Transverse colon (tissue), 1 donor: Measurements from ENCODE around the gene AIPL1.

Source experiments
- EP300 ChIP-seq: sonication (generic); formaldehyde crosslinking; IDR thresholded peaks from one replicate; pipeline ENCODE4 v1.6.1; 2017; ENCODE audit warnings: antibody characterized with exemption, low read depth
- POLR2A ChIP-seq: fragments of 450-650 bp; IDR thresholded peaks from one replicate; pipeline ENCODE4 v1.6.1; 2016; ENCODE audit warnings: antibody characterized with exemption, mild to moderate bottlenecking, moderate library complexity

DNA sequence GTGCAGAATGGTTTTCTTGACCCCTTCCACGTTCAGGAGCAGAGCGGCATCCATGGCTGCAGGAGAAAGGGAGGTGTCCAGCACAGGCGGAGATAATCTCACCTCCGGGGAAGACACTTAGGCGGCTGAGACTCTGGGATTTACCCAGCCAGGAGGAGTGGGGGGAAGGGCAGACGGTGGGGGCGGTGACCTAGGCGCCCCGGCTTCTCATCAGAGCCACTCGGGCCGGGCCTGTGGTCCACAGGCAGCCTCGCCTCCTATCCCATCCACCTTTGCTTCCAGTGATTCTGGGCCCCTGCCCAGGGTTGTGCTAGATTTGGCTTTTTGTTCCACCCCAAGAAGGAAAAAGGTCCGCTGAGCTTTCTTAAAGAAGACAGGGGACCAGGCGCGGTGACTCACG is at the start of gene AIPL1:
- TF ChIP-seq POLR2A (no peak), EP300 (no peak)
